NCI-H2196 treated with DMSO at 0.1 percent for 48 hours (cell line): ENCODE data around the gene RNH1.
A peak's percentile ranks its signal among the peaks of the same experiment; 100 is the strongest.

ENCODE experiments used
- DNase-seq: peaks from one replicate; lab custom pipeline; 2025; ENCODE audit not compliant: unreplicated experiment; lab: John Stamatoyannopoulos, UW

Gene RNH1

GRCh38 chr11:459511-460220, 47.4 kb downstream of the RNH1 start:
- no peak for DNase-seq

- no peak for DNase-seq
Measured at GRCh38 chr11:457111-457760, 49.8 kb downstream of the RNH1 start.

- no peak for DNase-seq
Measured at GRCh38 chr11:456533-456932, 50.5 kb downstream of the RNH1 start.

- no peak for DNase-seq
Measured at GRCh38 chr11:455566-456147, 51.4 kb downstream of the RNH1 start.

- no peak for DNase-seq
Measured at GRCh38 chr11:454801-455565, 52.1 kb downstream of the RNH1 start.

GRCh38 chr11:454043-454442, 53.0 kb downstream of the RNH1 start:
- no peak for DNase-seq

GRCh38 chr11:453564-453963, 53.5 kb downstream of the RNH1 start:
- DNase-seq = no peak

GRCh38 chr11:452916-453527, 54.0 kb downstream of the RNH1 start:
- DNase-seq = no peak

GRCh38 chr11:452203-452744, 54.8 kb downstream of the RNH1 start:
- no peak for DNase-seq

GRCh38 chr11:451738-452137, 55.3 kb downstream of the RNH1 start:
- DNase-seq = no peak

GRCh38 chr11:450809-451451, 56.1 kb downstream of the RNH1 start:
- no peak for DNase-seq

- DNase-seq = peak; percentile 92
Measured at GRCh38 chr11:449889-450808, 56.9 kb downstream of the RNH1 start, which contains the start of gene PTDSS2. Gene PTDSS2 (plus strand): TSS chr11:450279. CDS start chr11:450456, 177 bp downstream.

- DNase-seq = peak; percentile 96
Measured at GRCh38 chr11:447923-448731, 58.9 kb downstream of the RNH1 start.

GRCh38 chr11:446891-447290, 60.2 kb downstream of the RNH1 start:
- DNase-seq = peak; percentile 53

GRCh38 chr11:445765-446588, 61.1 kb downstream of the RNH1 start:
- DNase-seq = no peak
